Right renal cortex interstitium (tissue), 3 donors: ENCODE data around the gene RAB36. TPM values are rescaled to one million over a fixed set of nuclear protein-coding genes. Genes with fewer than 3 reads are reported as not detected.

Experiments
- polyA plus RNA-seq, 3 donors: library from polyadenylated mRNA; unstranded; fragments of 120-200 nt; gene quantifications; one replicate each; pipeline ENCODE4 v1.2.1, GENCODE V29; 2013; ENCODE audit not compliant: insufficient read length in 3 of 3

Gene RAB36
- polyA plus RNA-seq, 3 donors, result 14.5 to 15.9 (median 15.7) TPM

Other genes starting within 250 kb of the RAB36 start
- gene GNAZ, start 75.0 kb upstream of the RAB36 start, polyA plus RNA-seq, result 1 to 10 TPM; 4.6 to 6.2 (median 5.0) TPM
- 1 to 10 TPM; 7.7 to 9.6 (median 8.5) TPM for gene RSPH14, start 3.5 kb upstream of the RAB36 start, polyA plus RNA-seq
- 10 to 100 TPM; 49.1 to 63.2 (median 54.3) TPM for gene BCR, start 35.0 kb downstream of the RAB36 start, polyA plus RNA-seq